ENCODE measurements around the gene TTC28. TPM values are rescaled to one million over a fixed set of nuclear protein-coding genes. Genes with fewer than 3 reads are reported as not detected.

Gene TTC28
- total RNA-seq, 1 donor from 2014 or later = 46.2 TPM

GRCh38 chr22:28005513-28005912 is 674.1 kb downstream of the TTC28 start:
- H3K9me3 Mint-ChIP-seq = no peaks in the 10 kb centered on the region
- no peaks in the 10 kb centered on the region for H3F3A ChIP-seq (ENCODE audit: low read depth)
- H3K4me2 ChIP-seq = no peak overlapping the region
- no peaks in the 10 kb centered on the region for H4K20me1 ChIP-seq (ENCODE audit: low read depth)
- no peaks in the 10 kb centered on the region for H3K36me3 ChIP-seq
- H3K27ac ChIP-seq = no peak overlapping the region
- TF ChIP-seq CTCF (IDR thresholded peaks at IDR 0.05) (no peak), EZH2phosphoT487 (IDR thresholded peaks at IDR 0.05) (no peak), EZH2 (IDR thresholded peaks at IDR 0.05) (no peak)
- no peak overlapping the region for H3K4me3 ChIP-seq
- H3K4me3 Mint-ChIP-seq = no peak overlapping the region
- DNase-seq (ENCODE audit: low spot score) = no peak
- no peak overlapping the region for H3K27ac Mint-ChIP-seq
- no peak overlapping the region for H3K9ac ChIP-seq
- H3K4me1 Mint-ChIP-seq = peaks cover 9% of the 10 kb centered on the region
- H3K9me3 ChIP-seq (ENCODE audit: low read depth) = no peaks in the 10 kb centered on the region
- no peak overlapping the region for H2AFZ ChIP-seq (replicated peaks)
- peaks cover 2% of the 10 kb centered on the region for H3K27me3 Mint-ChIP-seq (ENCODE audit: insufficient read depth, low read depth)
- no peaks in the 10 kb centered on the region for H3K79me2 ChIP-seq (ENCODE audit: low read depth)
- peaks cover 10% of the 10 kb centered on the region for H3K36me3 Mint-ChIP-seq
- H3K27me3 ChIP-seq = no peaks in the 10 kb centered on the region
- H3K4me1 ChIP-seq = no peaks in the 10 kb centered on the region

DNA sequence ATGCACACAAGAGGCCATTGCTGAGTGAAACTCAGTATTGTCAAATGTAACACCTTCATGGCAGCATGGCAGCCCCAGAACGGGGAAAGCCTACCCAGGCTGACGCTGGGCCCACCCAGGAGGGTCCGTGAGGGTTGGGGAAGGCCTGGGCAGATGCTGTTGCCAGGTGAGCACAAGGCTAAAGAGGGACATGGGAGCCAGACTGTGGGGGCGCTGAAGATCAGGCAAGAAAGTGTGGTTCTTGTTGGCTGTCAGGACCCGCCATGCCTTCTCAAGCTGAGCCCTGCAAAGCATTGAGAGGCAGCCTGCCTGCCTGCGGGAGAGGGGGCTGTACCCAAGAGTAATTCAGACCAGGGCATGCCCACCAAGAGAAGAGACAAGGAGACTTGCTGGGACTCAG is 675.6 kb downstream of the TTC28 start:
- Histone ChIP-seq H3K4me1 (no peaks in the 10 kb centered on the region), H3K4me2 (no peak overlapping the region), H3K36me3 (no peaks in the 10 kb centered on the region), H3K9ac (no peak overlapping the region), H3K27ac (no peak overlapping the region), H3K9me3 (ENCODE audit: low read depth) (no peaks in the 10 kb centered on the region), H4K20me1 (ENCODE audit: low read depth) (no peaks in the 10 kb centered on the region), H3K27me3 (no peaks in the 10 kb centered on the region), H2AFZ (replicated peaks) (no peak overlapping the region), H3K79me2 (ENCODE audit: low read depth) (no peaks in the 10 kb centered on the region), H3K4me3 (no peak overlapping the region), H3F3A (ENCODE audit: low read depth) (no peaks in the 10 kb centered on the region)
- TF ChIP-seq EZH2phosphoT487 (IDR thresholded peaks at IDR 0.05) (no peak), CTCF (IDR thresholded peaks at IDR 0.05) (no peak), EZH2 (IDR thresholded peaks at IDR 0.05) (no peak)
- Mint-ChIP-seq H3K9me3 (no peaks in the 10 kb centered on the region), H3K4me3 (no peak overlapping the region), H3K36me3 (peaks cover 14% of the 10 kb centered on the region), H3K4me1 (peaks cover 6% of the 10 kb centered on the region), H3K27me3 (ENCODE audit: insufficient read depth, low read depth) (peaks cover 2% of the 10 kb centered on the region), H3K27ac (no peak overlapping the region)
- DNase-seq (ENCODE audit: low spot score) = no peak

GRCh38 chr22:28002863-28003565 is 676.6 kb downstream of the TTC28 start:
- Mint-ChIP-seq H3K27ac (no peak overlapping the region), H3K36me3 (peaks cover 14% of the 10 kb centered on the region), H3K9me3 (no peaks in the 10 kb centered on the region), H3K27me3 (ENCODE audit: insufficient read depth, low read depth) (no peaks in the 10 kb centered on the region), H3K4me1 (no peaks in the 10 kb centered on the region), H3K4me3 (no peak overlapping the region)
- Histone ChIP-seq H3K9me3 (ENCODE audit: low read depth) (no peaks in the 10 kb centered on the region), H3K36me3 (no peaks in the 10 kb centered on the region), H3K79me2 (ENCODE audit: low read depth) (no peaks in the 10 kb centered on the region), H2AFZ (replicated peaks) (no peak overlapping the region), H3F3A (ENCODE audit: low read depth) (no peaks in the 10 kb centered on the region), H3K4me1 (no peaks in the 10 kb centered on the region), H3K4me3 (no peak overlapping the region), H3K27me3 (no peaks in the 10 kb centered on the region), H3K9ac (no peak overlapping the region), H4K20me1 (ENCODE audit: low read depth) (no peaks in the 10 kb centered on the region), H3K4me2 (no peak overlapping the region), H3K27ac (no peak overlapping the region)
- TF ChIP-seq EZH2 (IDR thresholded peaks at IDR 0.05) (no peak), EZH2phosphoT487 (IDR thresholded peaks at IDR 0.05) (no peak), CTCF (IDR thresholded peaks at IDR 0.05) (no peak)
- no peak for DNase-seq (ENCODE audit: low spot score)
